H1 (cell line): ENCODE data around the gene PCSK9.

Experiments used
- EP300 ChIP-seq, 2 experiments: IDR thresholded peaks; 1 replicate in 1 of 2; 2 replicates in 1 of 2; pipeline ENCODE4 v1.6.1; 2011 to 2012; ENCODE audit warnings: low read depth in 2 of 2, low read length in 2 of 2, mild to moderate bottlenecking in 2 of 2, borderline replicate concordance in 1 of 2, inconsistent platforms in 1 of 2, moderate library complexity in 1 of 2
- RNF2 ChIP-seq: fragments of 200-900, 300-1000 bp; sonication (generic); IDR thresholded peaks from 2 replicates; pipeline ENCODE4 v1.7.1; 2016; ENCODE audit warnings: borderline replicate concordance, low read depth, mild to moderate bottlenecking, antibody characterized with exemption, low read length; ENCODE audit not compliant: poor library complexity, severe bottlenecking; ENCODE audit errors: missing control alignments

GRCh38 chr1:55050283-55050682, 10.9 kb downstream of the PCSK9 start:
- TF ChIP-seq RNF2: no peak
- TF ChIP-seq EP300 (IDR thresholded peaks at IDR 0.05; ENCODE audit: borderline replicate concordance in 1 of 2, low read depth in 2 of 2, low read length in 2 of 2): no peak
